ENCODE measurements around the gene SLC12A8. TPM values are rescaled to one million over a fixed set of nuclear protein-coding genes. Genes with fewer than 3 reads are reported as not detected.

The SLC12A8 gene
- total RNA-seq, 1 donor from 2014 or later: 1.1 TPM

- Mint-ChIP-seq H3K4me1 (peaks cover 2% of the 10 kb centered on the region), H3K27ac (no peak overlapping the region)
These were observed 47.2 kb downstream of the SLC12A8 start for GRCh38 chr3:125165189-125165947.

GRCh38 chr3:125163739-125164601 lies 48.6 kb downstream of the SLC12A8 start:
- Mint-ChIP-seq H3K4me1 (peaks cover 2% of the 10 kb centered on the region), H3K27me3 (peaks cover 39% of the 10 kb centered on the region), H3K27ac (no peak overlapping the region), H3K4me3 (no peak overlapping the region), H3K9me3 (no peaks in the 10 kb centered on the region), H3K36me3 (ENCODE audit: low read depth) (no peaks in the 10 kb centered on the region)
- intact Hi-C loops (cut with micrococcal nuclease): loop anchor here (10.0 kb wide), 1 partner anchor 399 kb away; no protein-coding TSS in a partner anchor
- no peak for DNase-seq

More at GRCh38 chr3:125165189-125165947, 47.2 kb downstream of the SLC12A8 start:
- no peaks in the 10 kb centered on the region for H3K36me3 Mint-ChIP-seq (ENCODE audit: low read depth)
- no peak for DNase-seq
- H3K4me3 Mint-ChIP-seq: no peak overlapping the region
- intact Hi-C loops (cut with micrococcal nuclease): loop anchor here (10.0 kb wide), 1 partner anchor 401 kb away; no protein-coding TSS in a partner anchor
- peaks cover 41% of the 10 kb centered on the region for H3K27me3 Mint-ChIP-seq
- H3K9me3 Mint-ChIP-seq: no peaks in the 10 kb centered on the region

- no peaks in the 10 kb centered on the region for H3K36me3 Mint-ChIP-seq (ENCODE audit: low read depth)
- intact Hi-C loops (cut with micrococcal nuclease): loop anchor here (10.0 kb wide), 1 partner anchor 397 kb away; no protein-coding TSS in a partner anchor
- no peak overlapping the region for H3K27ac Mint-ChIP-seq
- DNase-seq: no peak
- no peaks in the 10 kb centered on the region for H3K9me3 Mint-ChIP-seq
- H3K4me3 Mint-ChIP-seq: no peak overlapping the region
- H3K27me3 Mint-ChIP-seq: peaks cover 41% of the 10 kb centered on the region
- H3K4me1 Mint-ChIP-seq: no peaks in the 10 kb centered on the region
These were observed 50.8 kb downstream of the SLC12A8 start for GRCh38 chr3:125161607-125162219.

- Mint-ChIP-seq H3K9me3 (no peaks in the 10 kb centered on the region), H3K4me3 (no peak overlapping the region), H3K27ac (no peak overlapping the region), H3K27me3 (peaks cover 37% of the 10 kb centered on the region), H3K4me1 (no peaks in the 10 kb centered on the region), H3K36me3 (ENCODE audit: low read depth) (no peaks in the 10 kb centered on the region)
- intact Hi-C loops (cut with micrococcal nuclease): loop anchor here (10.0 kb wide), 1 partner anchor 396 kb away; no protein-coding TSS in a partner anchor
- DNase-seq: no peak
These were observed 51.8 kb downstream of the SLC12A8 start for GRCh38 chr3:125160606-125161371.

- Mint-ChIP-seq H3K27me3 (peaks cover 45% of the 10 kb centered on the region), H3K4me1 (peaks cover 8% of the 10 kb centered on the region), H3K9me3 (no peaks in the 10 kb centered on the region), H3K27ac (no peak overlapping the region), H3K36me3 (ENCODE audit: low read depth) (no peaks in the 10 kb centered on the region), H3K4me3 (no peak overlapping the region)
- intact Hi-C loops (cut with micrococcal nuclease): loop anchor here (10.0 kb wide), 1 partner anchor 218 kb away; the partner anchor contains the start of gene ZNF148
- no peak for DNase-seq
These were observed 55.4 kb downstream of the SLC12A8 start for GRCh38 chr3:125157183-125157582.

GRCh38 chr3:125156456-125156855 lies 56.1 kb downstream of the SLC12A8 start:
- Mint-ChIP-seq H3K27ac (no peak overlapping the region), H3K9me3 (no peaks in the 10 kb centered on the region), H3K4me3 (no peak overlapping the region), H3K36me3 (ENCODE audit: low read depth) (no peaks in the 10 kb centered on the region), H3K27me3 (peaks cover 43% of the 10 kb centered on the region), H3K4me1 (peaks cover 8% of the 10 kb centered on the region)
- intact Hi-C loops (cut with micrococcal nuclease): loop anchor here (10.0 kb wide), 1 partner anchor 218 kb away; the partner anchor contains the start of gene ZNF148
- no peak for DNase-seq

- Mint-ChIP-seq H3K9me3 (no peaks in the 10 kb centered on the region), H3K27me3 (peaks cover 42% of the 10 kb centered on the region), H3K27ac (peak overlapping the region; percentile 60), H3K4me1 (peaks cover 11% of the 10 kb centered on the region), H3K4me3 (peak overlapping the region; percentile 33), H3K36me3 (ENCODE audit: low read depth) (no peaks in the 10 kb centered on the region)
- DNase-seq: peak; percentile 73
- intact Hi-C loops (cut with micrococcal nuclease): loop anchor here (5.0 to 10.0 kb wide), 3 partner anchors 220 to 427 kb away; partner anchors contain the start of gene ZNF148
These were observed 57.7 kb downstream of the SLC12A8 start for GRCh38 chr3:125154800-125155269.

GRCh38 chr3:125154110-125154509 lies 58.4 kb downstream of the SLC12A8 start:
- intact Hi-C loops (cut with micrococcal nuclease): loop anchor here (5.0 to 10.0 kb wide), 3 partner anchors 221 to 428 kb away; partner anchors contain the start of gene ZNF148
- Mint-ChIP-seq H3K9me3 (no peaks in the 10 kb centered on the region), H3K27me3 (peaks cover 43% of the 10 kb centered on the region), H3K27ac (no peak overlapping the region), H3K4me1 (peaks cover 14% of the 10 kb centered on the region), H3K4me3 (no peak overlapping the region), H3K36me3 (ENCODE audit: low read depth) (no peaks in the 10 kb centered on the region)
- no peak for DNase-seq

- no peak overlapping the region for H3K27ac Mint-ChIP-seq
- H3K4me1 Mint-ChIP-seq: peaks cover 18% of the 10 kb centered on the region
- no peaks in the 10 kb centered on the region for H3K36me3 Mint-ChIP-seq (ENCODE audit: low read depth)
- intact Hi-C loops (cut with micrococcal nuclease): loop anchor here (5.0 to 10.0 kb wide), 3 partner anchors 222 to 429 kb away; partner anchors contain the start of gene ZNF148
- H3K27me3 Mint-ChIP-seq: peaks cover 47% of the 10 kb centered on the region
- no peaks in the 10 kb centered on the region for H3K9me3 Mint-ChIP-seq
- DNase-seq: no peak
- no peak overlapping the region for H3K4me3 Mint-ChIP-seq
These were observed 59.6 kb downstream of the SLC12A8 start for GRCh38 chr3:125152951-125153350.

- H3K4me3 Mint-ChIP-seq: no peak overlapping the region
- H3K27ac Mint-ChIP-seq: no peak overlapping the region
- H3K9me3 Mint-ChIP-seq: no peaks in the 10 kb centered on the region
- H3K36me3 Mint-ChIP-seq (ENCODE audit: low read depth): no peaks in the 10 kb centered on the region
- peaks cover 39% of the 10 kb centered on the region for H3K27me3 Mint-ChIP-seq
- H3K4me1 Mint-ChIP-seq: peaks cover 18% of the 10 kb centered on the region
- DNase-seq: no peak
- intact Hi-C loops (cut with micrococcal nuclease): loop anchor here (5.0 to 10.0 kb wide), 3 partner anchors 223 to 430 kb away; partner anchors contain the start of gene ZNF148
These were observed 60.6 kb downstream of the SLC12A8 start for GRCh38 chr3:125151916-125152315.

GRCh38 chr3:125151442-125151817 lies 61.1 kb downstream of the SLC12A8 start:
- intact Hi-C loops (cut with micrococcal nuclease): loop anchor here (5.0 to 10.0 kb wide), 3 partner anchors 223 to 431 kb away; partner anchors contain the start of gene ZNF148
- H3K27me3 Mint-ChIP-seq: peaks cover 38% of the 10 kb centered on the region
- H3K36me3 Mint-ChIP-seq (ENCODE audit: low read depth): no peaks in the 10 kb centered on the region
- no peak overlapping the region for H3K4me3 Mint-ChIP-seq
- no peak for DNase-seq
- peaks cover 18% of the 10 kb centered on the region for H3K4me1 Mint-ChIP-seq
- no peaks in the 10 kb centered on the region for H3K9me3 Mint-ChIP-seq
- H3K27ac Mint-ChIP-seq: no peak overlapping the region

GRCh38 chr3:125150525-125151441 lies 61.8 kb downstream of the SLC12A8 start:
- H3K4me3 Mint-ChIP-seq: no peak overlapping the region
- H3K27ac Mint-ChIP-seq: no peak overlapping the region
- intact Hi-C loops (cut with micrococcal nuclease): loop anchor here (5.0 to 10.0 kb wide), 3 partner anchors 224 to 432 kb away; partner anchors contain the start of gene ZNF148
- no peaks in the 10 kb centered on the region for H3K9me3 Mint-ChIP-seq
- no peaks in the 10 kb centered on the region for H3K36me3 Mint-ChIP-seq (ENCODE audit: low read depth)
- peaks cover 36% of the 10 kb centered on the region for H3K27me3 Mint-ChIP-seq
- peak; percentile 90 for DNase-seq
- H3K4me1 Mint-ChIP-seq: peaks cover 18% of the 10 kb centered on the region
